Hematopoietic multipotent progenitor cell treated with erythropoietin and hydrocortisone succinate and interleukin-3 and kit ligand, for 6 days (in vitro differentiated cells): ENCODE results near the gene TECPR1.
A peak's percentile ranks its signal among the peaks of the same experiment; 100 is the strongest.

Experiments used
- DNase-seq: peaks from one replicate; pipeline ENCODE4 v3.0.0-alpha.2; 2015

The TECPR1 gene

DNA sequence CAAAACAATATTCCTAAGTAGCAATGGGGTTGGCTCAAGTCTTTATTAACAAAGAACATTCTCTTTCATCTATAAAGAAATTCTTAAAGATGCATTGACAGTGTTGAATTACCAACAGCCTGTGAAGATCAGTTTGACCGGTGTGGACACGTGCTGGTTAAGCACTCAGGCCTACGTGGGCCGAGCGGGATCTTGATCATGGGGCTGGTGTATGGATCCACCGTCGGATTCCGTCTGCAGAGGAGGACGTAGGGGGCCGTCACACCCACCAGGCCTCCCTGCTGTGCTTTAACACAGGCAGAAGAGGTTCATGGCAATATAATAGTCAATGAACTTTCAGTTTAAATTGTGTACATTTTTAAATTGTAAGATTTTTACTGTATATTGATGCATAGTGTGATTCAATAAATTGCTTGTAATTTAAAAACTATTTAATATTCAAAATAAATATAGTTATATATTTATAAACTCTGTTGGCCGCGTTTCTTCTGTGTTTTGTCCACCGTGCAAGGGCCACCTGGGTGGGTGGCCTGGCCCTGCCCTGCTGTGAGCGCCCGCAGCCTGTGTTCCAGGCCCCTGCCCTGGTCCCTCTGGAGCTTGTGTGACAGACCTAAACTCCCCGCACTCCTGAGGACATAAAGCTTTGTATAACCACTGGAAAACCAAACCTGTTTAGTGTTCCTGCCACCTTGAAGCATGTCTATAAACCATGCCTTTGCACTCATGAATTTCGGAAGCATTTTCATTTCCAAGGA lies 42.7 kb downstream of the TECPR1 start:
- no peak for DNase-seq

GRCh38 chr7:98206451-98207330 lies 45.3 kb downstream of the TECPR1 start:
- DNase-seq: no peak

GRCh38 chr7:98205162-98205845 lies 46.7 kb downstream of the TECPR1 start:
- no peak for DNase-seq

GRCh38 chr7:98204670-98205069 lies 47.4 kb downstream of the TECPR1 start:
- no peak for DNase-seq

- DNase-seq: no peak
Measured at GRCh38 chr7:98203964-98204605, 47.9 kb downstream of the TECPR1 start.

- no peak for DNase-seq
Measured at GRCh38 chr7:98203261-98203963, 48.6 kb downstream of the TECPR1 start.

- peak; percentile 81 for DNase-seq
Measured at GRCh38 chr7:98202367-98203195, 49.5 kb downstream of the TECPR1 start.

DNA sequence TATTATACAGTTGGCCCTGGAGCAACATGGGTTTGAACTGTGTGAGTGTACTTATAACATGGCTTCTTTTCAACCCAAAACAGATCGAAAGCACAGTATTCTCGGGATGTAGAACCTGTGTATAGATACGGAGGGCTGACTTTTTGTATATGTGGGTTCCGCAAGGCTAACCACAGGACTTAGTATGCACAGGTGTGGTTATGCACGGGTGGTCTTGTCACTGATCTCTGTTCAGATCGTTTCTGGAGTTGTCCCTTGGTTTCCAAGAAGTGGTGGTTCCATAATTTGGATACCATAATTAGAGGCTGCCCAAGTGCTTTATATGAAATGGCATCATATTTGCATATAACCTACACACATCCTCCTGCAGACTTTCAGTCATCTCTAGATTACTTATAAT lies 51.7 kb downstream of the TECPR1 start:
- DNase-seq: no peak

DNA sequence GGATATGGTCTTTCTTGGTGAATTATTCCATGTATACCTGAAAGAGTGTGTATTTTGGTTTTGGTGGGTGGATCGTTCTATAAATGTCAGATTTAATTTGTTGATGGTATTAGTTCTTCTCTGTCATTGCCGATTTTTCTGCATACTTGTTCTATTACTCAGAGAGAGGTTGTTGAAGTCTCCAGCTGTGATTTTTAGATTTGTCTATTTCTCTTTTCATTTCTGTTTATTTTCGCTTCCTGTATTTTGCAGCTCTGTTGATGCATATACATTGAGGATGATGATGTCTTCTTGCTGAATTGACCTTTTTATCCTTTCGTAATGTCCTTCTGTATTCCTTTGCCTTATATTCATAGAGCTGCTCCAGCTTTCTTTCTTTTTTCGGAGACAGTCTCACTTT lies 52.9 kb downstream of the TECPR1 start:
- no peak for DNase-seq

GRCh38 chr7:98196706-98197605 lies 55.1 kb downstream of the TECPR1 start:
- no peak for DNase-seq

DNA sequence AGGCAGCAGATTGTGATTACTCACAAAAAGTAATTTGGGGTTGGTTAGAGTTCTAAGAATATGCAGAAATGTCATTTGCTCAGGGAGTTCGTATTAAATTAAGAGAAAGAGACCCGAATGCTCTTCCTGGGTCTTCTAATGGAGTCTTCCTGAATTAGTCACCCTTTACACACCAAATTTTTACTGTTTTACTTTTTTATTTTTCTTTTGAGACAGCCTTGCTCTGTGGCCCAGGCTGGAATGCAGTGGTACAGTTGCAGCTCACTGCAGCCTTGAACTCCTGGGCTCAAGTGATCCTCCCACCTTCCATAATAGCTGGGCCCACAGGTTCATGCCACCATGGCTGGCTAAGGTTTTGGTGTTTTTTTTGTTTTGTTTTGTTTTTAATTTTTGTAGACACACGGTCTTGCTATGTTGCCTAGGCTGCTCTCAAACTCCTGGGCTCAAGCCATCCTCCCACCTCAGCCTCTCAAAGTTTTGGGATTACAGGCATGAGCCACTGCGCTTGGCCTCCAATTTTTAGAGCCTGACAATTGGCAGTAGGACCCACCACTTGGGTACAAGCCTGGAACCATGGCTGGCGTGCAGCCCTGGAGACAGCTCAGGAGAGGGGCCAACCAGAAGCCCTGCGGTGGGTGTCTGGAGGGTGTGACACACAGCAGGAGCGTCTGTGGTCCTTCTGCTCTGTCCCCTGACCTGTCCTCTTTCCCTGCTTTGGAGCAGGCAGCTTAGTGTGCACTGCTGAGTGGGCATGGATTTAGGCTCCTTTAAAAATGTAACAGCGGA lies 57.2 kb downstream of the TECPR1 start:
- no peak for DNase-seq

- DNase-seq: no peak
Measured at GRCh38 chr7:98194186-98194585, 57.8 kb downstream of the TECPR1 start.

GRCh38 chr7:98193474-98194180 lies 58.4 kb downstream of the TECPR1 start:
- no peak for DNase-seq

- DNase-seq: no peak
Measured at GRCh38 chr7:98192781-98193457, 59.1 kb downstream of the TECPR1 start.

GRCh38 chr7:98191668-98192431 lies 60.2 kb downstream of the TECPR1 start:
- no peak for DNase-seq

GRCh38 chr7:98189559-98189958 lies 62.5 kb downstream of the TECPR1 start:
- no peak for DNase-seq

DNA sequence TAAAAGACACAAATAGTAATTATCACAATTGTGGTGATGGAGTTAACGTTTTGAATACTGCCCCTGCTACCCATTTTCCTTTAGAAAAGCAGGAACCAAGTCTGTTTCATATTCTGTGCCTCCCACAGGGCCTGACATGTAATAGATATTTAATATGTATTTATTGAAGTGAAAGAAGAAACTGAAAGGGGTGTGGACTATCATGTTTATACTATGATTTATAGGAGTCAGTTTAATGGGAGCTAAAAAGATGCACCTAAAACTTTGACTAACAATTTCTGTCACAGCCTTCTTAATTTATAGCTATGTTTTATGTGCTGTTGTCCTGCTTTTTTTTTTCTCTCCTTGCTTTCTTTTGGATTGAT lies 64.9 kb downstream of the TECPR1 start:
- no peak for DNase-seq
